ENCODE data around the gene ZDHHC7. TPM values are rescaled to one million over a fixed set of nuclear protein-coding genes. Genes with fewer than 3 reads are reported as not detected.

The ZDHHC7 gene
- total and polyA plus RNA-seq, 9 of the 15 experiments (the other 6 are each of a cell fraction or from before 2014, with no cell fraction given): 1.7 to 49.7 (median 37.4) TPM

- TF ChIP-seq RAD21 (CRISPR knock-in tag; conservative IDR thresholded peaks at IDR 0.05 in 1 of 2, IDR thresholded peaks at IDR 0.05 in 1 of 2) (peak; percentile 83 to 88), ZNF395 (CRISPR knock-in tag; IDR thresholded peaks at IDR 0.05) (peak; percentile 96), ZNF197 (CRISPR knock-in tag; IDR thresholded peaks at IDR 0.05; ENCODE audit: low read depth) (peak; percentile 61; the same call in 1 of the 2 replicates), KDM1A (IDR thresholded peaks at IDR 0.05) (peak; percentile 98 to 99), RBM39 (optimal IDR thresholded peaks at IDR 0.05; ENCODE audit: low read depth, low read length) (peak; percentile 34), REST (IDR thresholded peaks at IDR 0.05; ENCODE audit: borderline replicate concordance) (peak; percentile 79; the same call in 1 of the 2 replicates), REST (CRISPR knock-in tag; IDR thresholded peaks at IDR 0.05; ENCODE audit: low read depth) (no peak; the same call in 1 of the 2 replicates), MEF2A (IDR thresholded peaks at IDR 0.05; ENCODE audit: control insufficient read depth, low read depth, low read length) (peak; percentile 31; the same call in 1 of the 2 replicates), E2F8 (IDR thresholded peaks at IDR 0.05; ENCODE audit: low read depth, partially characterized antibody) (peak; percentile 55), NFE2 (IDR thresholded peaks at IDR 0.05; ENCODE audit: low read depth) (0 out of 2 replicates have a peak, but pooled peaks have one; percentile 33), SAP30 (IDR thresholded peaks at IDR 0.05; ENCODE audit: borderline replicate concordance, insufficient read depth, low read depth, low read length, poor library complexity, severe bottlenecking) (peak; percentile 18), CCNT2 (IDR thresholded peaks at IDR 0.05; ENCODE audit: borderline replicate concordance, extremely low read depth, insufficient read length, low read depth, low read length) (peak; percentile 88), CC2D1A (IDR thresholded peaks at IDR 0.05) (peak; percentile 98; the same call in 1 of the 2 replicates)
Observed at GRCh38 chr16:84952335-84953189, 58.8 kb downstream of the ZDHHC7 start (continued).

Measured in K562 (cell line).